IMR-90 (cell line): Measurements from ENCODE around the gene EGLN3. TPM values are rescaled to one million over a fixed set of nuclear protein-coding genes. Genes with fewer than 3 reads are reported as not detected.

Experiments
- ATAC-seq: fragments of 200-7000 bp; cut with Tn5 transposase; 2 replicates; pipeline ENCODE4 v1.9.1; 2020; ENCODE audit warnings: low read depth, mild to moderate bottlenecking, moderate library complexity
- BruUV-seq: library from RNA; stranded (reverse); fragments of 400-500 nt; replicated peaks from 2 replicates; lab custom pipeline; 2021; lab: Mats Ljungman, UMichigan
- CTCF ChIA-PET: fragments of 300-600 bp; formaldehyde crosslinking; extraction: SDS; loops from one replicate; lab custom pipeline; 2021; ENCODE audit warnings: antibody characterized with exemption; lab: Yijun Ruan, JAX
- POLR2A ChIA-PET: fragments of 300-600 bp; sonication (Branson Sonifier 250); formaldehyde crosslinking; loops from one replicate; lab custom pipeline; 2022; ENCODE audit warnings: antibody characterized with exemption; ENCODE audit not compliant: unreplicated experiment; lab: Charles Lee
- DNase-seq: peaks from one replicate; pipeline ENCODE4 v3.0.0; 2013
- H2AFZ ChIP-seq: replicated peaks from 2 replicates; pipeline ENCODE3; 2013; ENCODE audit warnings: low read length, mild to moderate bottlenecking; ENCODE audit not compliant: poor library complexity
- H2AK5ac ChIP-seq: 2 replicates; pipeline ENCODE4 v1.6.1; 2013; ENCODE audit warnings: low read depth, low read length, inconsistent platforms
- H2AK9ac ChIP-seq: replicated peaks from 2 replicates; pipeline ENCODE3; 2013; ENCODE audit warnings: mild to moderate bottlenecking, low read depth, low read length, moderate library complexity; ENCODE audit not compliant: poor library complexity
- H2BK120ac ChIP-seq: 2 replicates; pipeline ENCODE4 v1.6.1; 2013; ENCODE audit warnings: low read depth, low read length, inconsistent platforms
- H2BK15ac ChIP-seq: 3 replicates; pipeline ENCODE4 v1.6.1; 2013; ENCODE audit warnings: low read depth, low read length, inconsistent platforms
- H2BK20ac ChIP-seq: 2 replicates; pipeline ENCODE4 v1.6.1; 2013; ENCODE audit warnings: low read depth, mild to moderate bottlenecking, inconsistent platforms, low read length, moderate library complexity
- H2BK5ac ChIP-seq: 2 replicates; pipeline ENCODE4 v1.6.1; 2013; ENCODE audit warnings: mild to moderate bottlenecking, low read depth, low read length, inconsistent platforms; ENCODE audit not compliant: poor library complexity, severe bottlenecking
- H3K14ac ChIP-seq: replicated peaks from 2 replicates; pipeline ENCODE4 v1.6.1; 2013; ENCODE audit warnings: low read depth, low read length, inconsistent platforms
- H3K18ac ChIP-seq: 2 replicates; pipeline ENCODE4 v1.6.1; 2013; ENCODE audit warnings: low read depth, low read length, control low read depth
- H3K23ac ChIP-seq: 2 replicates; pipeline ENCODE4 v1.6.1; 2013; ENCODE audit warnings: low read depth, low read length, inconsistent platforms
- H3K27ac ChIP-seq: 2 replicates; pipeline ENCODE4 v1.5.1; 2013; ENCODE audit warnings: mild to moderate bottlenecking, control low read depth, low read length; ENCODE audit not compliant: insufficient read depth
- H3K27me3 ChIP-seq: 2 replicates; pipeline ENCODE4 v1.6.1; 2013; ENCODE audit warnings: low read length; ENCODE audit not compliant: control insufficient read depth, insufficient read depth
- H3K36me3 ChIP-seq: 2 replicates; pipeline ENCODE4 v1.6.1; 2013; ENCODE audit warnings: low read length, mixed read lengths; ENCODE audit not compliant: control insufficient read depth, insufficient read depth
- H3K4ac ChIP-seq: 2 replicates; pipeline ENCODE4 v1.6.1; 2013; ENCODE audit warnings: low read depth, low read length, inconsistent platforms
- H3K4me1 ChIP-seq: 2 replicates; pipeline ENCODE4 v1.6.1; 2013; ENCODE audit warnings: low read length, mixed read lengths; ENCODE audit not compliant: control insufficient read depth, insufficient read depth
- H3K4me2 ChIP-seq: 2 replicates; pipeline ENCODE4 v1.6.1; 2013; ENCODE audit warnings: low read depth, mild to moderate bottlenecking, control low read depth, low read length, moderate library complexity
- H3K4me3 ChIP-seq: 2 replicates; pipeline ENCODE4 v1.5.1; 2013; ENCODE audit warnings: low read depth, mild to moderate bottlenecking, control low read depth, low read length, moderate library complexity; ENCODE audit not compliant: insufficient read depth
- H3K56ac ChIP-seq: 2 replicates; pipeline ENCODE4 v1.6.1; 2013; ENCODE audit warnings: low read length, inconsistent platforms; ENCODE audit not compliant: insufficient read depth; ENCODE audit errors: extremely low read depth
- H3K79me1 ChIP-seq, 2 experiments: 2 replicates each; pipeline ENCODE4 v1.6.1; 2013; ENCODE audit warnings: low read length in 2 of 2, inconsistent platforms in 1 of 2, low read depth in 1 of 2
- H3K9ac ChIP-seq: 2 replicates; pipeline ENCODE4 v1.6.1; 2013; ENCODE audit warnings: low read depth, low read length, control low read depth
- H3K9me1 ChIP-seq: 2 replicates; pipeline ENCODE4 v1.6.1; 2013; ENCODE audit warnings: low read length, inconsistent platforms; ENCODE audit not compliant: insufficient read depth
- H3K9me3 ChIP-seq: 2 replicates; pipeline ENCODE4 v1.6.1; 2013; ENCODE audit warnings: low read length; ENCODE audit not compliant: control insufficient read depth, insufficient read depth
- H4K20me1 ChIP-seq: 2 replicates; pipeline ENCODE4 v1.6.1; 2013; ENCODE audit warnings: low read length, inconsistent platforms; ENCODE audit not compliant: insufficient read depth
- H4K5ac ChIP-seq: 2 replicates; pipeline ENCODE4 v1.6.1; 2013; ENCODE audit warnings: mild to moderate bottlenecking, low read depth, low read length, control low read depth
- H4K8ac ChIP-seq, 2 experiments: 2 replicates each; pipeline ENCODE4 v1.6.1; 2013; ENCODE audit warnings: low read depth in 2 of 2, low read length in 2 of 2, control low read depth in 1 of 2, inconsistent platforms in 1 of 2
- H4K91ac ChIP-seq: 2 replicates; pipeline ENCODE4 v1.6.1; 2013; ENCODE audit warnings: low read depth, low read length, inconsistent platforms; ENCODE audit not compliant: insufficient read depth
- BHLHE40 ChIP-seq: fragments of 150-350 bp; IDR thresholded peaks from 2 replicates; pipeline ENCODE4 v1.6.1; 2016; ENCODE audit warnings: mild to moderate bottlenecking, low read depth, low read length
- CHD1 ChIP-seq: IDR thresholded peaks from 2 replicates; pipeline ENCODE4 v1.6.1; 2012; ENCODE audit warnings: low read depth, low read length, improper control_type of control experiment
- ELK1 ChIP-seq: fragments of 150-350 bp; IDR thresholded peaks from 2 replicates; pipeline ENCODE4 v1.6.1; 2016; ENCODE audit warnings: low read depth, mild to moderate bottlenecking, low read length, moderate library complexity, borderline replicate concordance
- MAFK ChIP-seq: IDR thresholded peaks from 2 replicates; pipeline ENCODE4 v1.6.1; 2012; ENCODE audit warnings: low read depth, low read length, improper control_type of control experiment
- MAZ ChIP-seq: IDR thresholded peaks from 2 replicates; pipeline ENCODE4 v1.6.1; 2012; ENCODE audit warnings: low read depth, mild to moderate bottlenecking, low read length, improper control_type of control experiment, moderate library complexity, borderline replicate concordance
- NFE2L2 ChIP-seq: fragments of 150-350 bp; IDR thresholded peaks from 2 replicates; pipeline ENCODE4 v1.6.1; 2016; ENCODE audit warnings: low read depth, mild to moderate bottlenecking, low read length
- RAD21 ChIP-seq: IDR thresholded peaks from 2 replicates; pipeline ENCODE4 v1.6.1; 2012; ENCODE audit warnings: low read length, improper control_type of control experiment
- RCOR1 ChIP-seq: IDR thresholded peaks from 2 replicates; pipeline ENCODE4 v1.6.1; 2012; ENCODE audit warnings: mild to moderate bottlenecking, low read length, improper control_type of control experiment; ENCODE audit not compliant: insufficient replicate concordance
- RFX5 ChIP-seq: IDR thresholded peaks from 2 replicates; pipeline ENCODE4 v1.8.0; 2012; ENCODE audit warnings: low read depth, mild to moderate bottlenecking, low read length, moderate library complexity
- SMC3 ChIP-seq: fragments of 150-350 bp; IDR thresholded peaks from 2 replicates; pipeline ENCODE4 v1.6.1; 2016; ENCODE audit warnings: low read depth, mild to moderate bottlenecking, antibody characterized with exemption, low read length, moderate library complexity
- USF2 ChIP-seq: fragments of 150-350 bp; IDR thresholded peaks from 2 replicates; pipeline ENCODE4 v1.6.1; 2017; ENCODE audit warnings: mild to moderate bottlenecking, antibody characterized with exemption, low read length, low read depth
- WGBS, 2 experiments: methylation state at CpG; one replicate each; pipeline versions ENCODE4 v1.1.5 to v1.1.7; 2013; ENCODE audit warnings: missing lambda C conversion rate in 2 of 2; ENCODE audit not compliant: insufficient read length in 1 of 2; ENCODE audit errors: extremely low coverage in 2 of 2; 5-methylcytosine and 5-hydroxymethylcytosine counted together
- dilution Hi-C: fragments of 300-500 bp; cut with HindIII; formaldehyde crosslinking; loops from one replicate; pipeline ENCODE4 v1.14.3; 2018; ENCODE audit warnings: low sequenced_read_pairs; ENCODE audit not compliant: unreplicated experiment
- in situ Hi-C: fragments of 300-500 bp; cut with MboI; formaldehyde crosslinking; loops from 3 replicates; pipeline ENCODE4 v1.14.3; 2019; ENCODE audit warnings: low sequenced_read_pairs, inconsistent platforms, mixed read lengths
- intact Hi-C: fragments of 100-400 bp; cut with micrococcal nuclease; formaldehyde crosslinking; loops from 2 replicates; pipeline ENCODE4 v1.10.0; 2022
- polyA plus RNA-seq, 3 experiments: library from polyadenylated mRNA; depleted of rRNA; stranded (reverse); fragments of >200 nt; gene quantifications; 2 replicates each; pipeline ENCODE4 v1.2.3, GENCODE V29; 2012; ENCODE audit warnings: low replicate concordance in 1 of 3
- total RNA-seq: library from RNA; depleted of rRNA; stranded (reverse); fragments of >200 nt; gene quantifications from 2 replicates; pipeline ENCODE4 v1.2.3, GENCODE V29; 2012

EGLN3 gene
- total and polyA plus RNA-seq, 2 of the 4 experiments (the other 2 are of a cell fraction): under 0.01 to 0.03 TPM

GRCh38 chr14:33986804-33987203 is 35.9 kb upstream of the EGLN3 start:
- ATAC-seq (peak; percentile 65), DNase-seq (peak; percentile 84)
- Histone ChIP-seq H3K14ac (no peak overlapping the region), H4K8ac (peak overlapping the region in 1 of 2 experiments; percentile 84; a peak in 1 of 4 replicates), H3K79me1 (no peaks in the 10 kb centered on the region), H3K18ac (no peak overlapping the region; the same call in 1 of the 2 replicates), H3K9ac (no peak overlapping the region), H3K4me1 (no peaks in the 10 kb centered on the region; the same call in 1 of the 2 replicates), H3K4me3 (no peak overlapping the region), H3K23ac (no peak overlapping the region), H2AK9ac (no peak overlapping the region), H2BK20ac (no peak overlapping the region), H3K4ac (no peak overlapping the region), H4K91ac (no peak overlapping the region), H3K9me3 (peaks cover 6% of the 10 kb centered on the region; the same call in 1 of the 2 replicates), H2AFZ (no peak overlapping the region), H2BK5ac (peak overlapping the region; percentile 62), H3K4me2 (no peak overlapping the region), H3K27ac (no peak overlapping the region), H3K56ac (no peak overlapping the region), H4K20me1 (no peaks in the 10 kb centered on the region), H2AK5ac (no peak overlapping the region), H4K5ac (no peak overlapping the region; the same call in 1 of the 2 replicates), H3K27me3 (no peaks in the 10 kb centered on the region), H3K9me1 (no peaks in the 10 kb centered on the region), H2BK120ac (no peak overlapping the region; the same call in 1 of the 2 replicates), H2BK15ac (no peak overlapping the region), H3K36me3 (no peaks in the 10 kb centered on the region)
- WGBS, 2 experiments: no CpG with 5 or more reads among the region's 5 CpGs
- in situ Hi-C loops: no loop called here
- POLR2A ChIA-PET: no interaction called here
- no peak for TF ChIP-seq RCOR1
- TF ChIP-seq MAFK: no peak
- TF ChIP-seq NFE2L2: no peak
- TF ChIP-seq SMC3: no peak
- TF ChIP-seq RAD21: no peak
- TF ChIP-seq RFX5: no peak
- no peak for TF ChIP-seq MAZ
- TF ChIP-seq CHD1: no peak
- no peak for TF ChIP-seq ELK1
- TF ChIP-seq BHLHE40: no peak
- TF ChIP-seq USF2: no peak
- intact Hi-C loops: no loop called here
- no TSS peak for BruUV-seq
- dilution Hi-C loops: no loop called here
- CTCF ChIA-PET: no interaction called here
